ENCODE data around the gene WDR45B. TPM values are rescaled to one million over a fixed set of nuclear protein-coding genes. Genes with fewer than 3 reads are reported as not detected.

WDR45B gene
- total RNA-seq, 4 donors from 2014 or later, result 57.3 to 81.4 (median 74.4) TPM

- Histone ChIP-seq H3K9me3 (no peaks in the 10 kb centered on the region), H3K4me3 (no peak overlapping the region), H3K27ac (replicated peaks in 1 of 4) (no peak overlapping the region), H3K36me3 (peaks cover 0 to 8% (median 0%) of the 10 kb centered on the region in 4 donors), H3K27me3 (no peaks in the 10 kb centered on the region), H3K4me1 (peaks cover 16 to 28% (median 25%) of the 10 kb centered on the region in 4 donors)
- WGBS, result 74% methylated on average over 10 of the region's 10 CpGs
- intact Hi-C loops (cut with DNase I), result loop anchor here (5.0 kb wide), 1 partner anchor 102 kb away; the partner anchor contains the start of gene TBCD
- DNase-seq (ENCODE audit: extremely low spot score), result no peak
- no peak for TF ChIP-seq EP300 (IDR thresholded peaks at IDR 0.05)
- no peak for TF ChIP-seq POLR2AphosphoS5 (IDR thresholded peaks at IDR 0.05)
- TF ChIP-seq CTCF (IDR thresholded peaks at IDR 0.05), result no peak
- TF ChIP-seq POLR2A (IDR thresholded peaks at IDR 0.05; ENCODE audit: low read depth), result no peak
Measured at GRCh38 chr17:82650723-82651122, 2.5 kb upstream of the WDR45B start.

DNA sequence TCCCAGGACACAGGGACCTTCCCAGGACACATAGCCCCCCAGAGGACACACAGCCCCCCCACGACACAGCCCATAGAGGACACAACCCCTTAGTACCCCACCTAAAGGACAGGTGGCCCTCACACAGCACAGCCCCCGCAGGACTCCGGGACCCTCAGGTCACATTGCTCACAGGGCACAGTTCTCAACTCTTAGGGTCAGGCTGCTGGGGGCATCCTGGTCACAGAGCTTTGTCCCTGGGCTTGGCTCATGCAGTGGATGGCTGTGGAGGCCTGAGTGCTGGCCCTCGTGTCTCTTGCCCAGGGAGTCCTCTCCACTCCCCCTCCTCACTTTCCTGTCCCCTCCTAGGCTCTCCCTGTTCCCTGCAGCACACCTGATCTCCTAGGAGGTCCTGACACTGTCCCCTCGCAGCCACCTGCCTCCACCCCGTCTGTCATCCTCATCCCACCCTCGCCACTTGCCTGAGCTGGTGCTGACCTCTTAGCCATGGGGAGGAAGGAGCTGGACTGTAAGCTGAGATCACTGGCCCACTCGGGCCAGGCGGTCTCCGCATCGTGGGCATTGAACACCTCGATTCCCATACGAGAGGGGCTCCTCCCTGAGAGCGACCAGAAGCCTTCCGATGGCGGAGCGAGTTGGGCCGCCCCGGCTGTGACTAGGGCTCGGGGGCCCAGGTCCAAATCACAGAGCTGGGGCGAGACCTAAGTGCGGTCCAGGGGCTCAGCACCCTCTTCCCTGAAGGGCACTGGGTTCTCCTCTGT, 1.4 kb upstream of the WDR45B start:
- DNase-seq (ENCODE audit: extremely low spot score), result no peak
- Histone ChIP-seq H3K27me3 (no peaks in the 10 kb centered on the region), H3K4me3 (no peak overlapping the region), H3K4me1 (peaks cover 25 to 39% (median 32%) of the 10 kb centered on the region in 4 donors), H3K27ac (replicated peaks in 1 of 4) (peak overlapping the region in 3 of 4 donors; percentile 98 to 99 (median 98)), H3K9me3 (no peaks in the 10 kb centered on the region), H3K36me3 (peaks cover 0 to 2% (median 0%) of the 10 kb centered on the region in 4 donors)
- intact Hi-C loops (cut with DNase I), result loop anchor here (5.0 kb wide), 2 partner anchors 57 to 103 kb away; partner anchors contain the start of gene TBCD
- TF ChIP-seq POLR2A (IDR thresholded peaks at IDR 0.05; ENCODE audit: low read depth), result no peak
- TF ChIP-seq POLR2AphosphoS5 (IDR thresholded peaks at IDR 0.05), result no peak
- TF ChIP-seq CTCF (IDR thresholded peaks at IDR 0.05), result no peak
- TF ChIP-seq EP300 (IDR thresholded peaks at IDR 0.05), result no peak
- 86% methylated on average over 19 of the region's 22 CpGs for WGBS

- Histone ChIP-seq H3K27ac (replicated peaks in 1 of 4) (peak overlapping the region; percentile 79 to 99 (median 98)), H3K36me3 (peaks cover 0 to 10% (median 6%) of the 10 kb centered on the region in 4 donors), H3K4me1 (peaks cover 25 to 40% (median 32%) of the 10 kb centered on the region in 4 donors), H3K4me3 (peak overlapping the region; percentile 51 to 93 (median 57)), H3K9me3 (no peaks in the 10 kb centered on the region), H3K27me3 (no peaks in the 10 kb centered on the region)
- TF ChIP-seq POLR2AphosphoS5 (IDR thresholded peaks at IDR 0.05) (no peak), CTCF (IDR thresholded peaks at IDR 0.05) (no peak), POLR2A (IDR thresholded peaks at IDR 0.05; ENCODE audit: low read depth) (no peak), EP300 (IDR thresholded peaks at IDR 0.05) (no peak)
- 4% methylated on average over 16 of the region's 37 CpGs for WGBS
- no peak for DNase-seq (ENCODE audit: extremely low spot score)
- intact Hi-C loops (cut with DNase I), result loop anchor here (5.0 kb wide), 1 partner anchor 57 kb away; no protein-coding TSS in a partner anchor
Measured at GRCh38 chr17:82648742-82649331, 593 bp upstream of the WDR45B start.

DNA sequence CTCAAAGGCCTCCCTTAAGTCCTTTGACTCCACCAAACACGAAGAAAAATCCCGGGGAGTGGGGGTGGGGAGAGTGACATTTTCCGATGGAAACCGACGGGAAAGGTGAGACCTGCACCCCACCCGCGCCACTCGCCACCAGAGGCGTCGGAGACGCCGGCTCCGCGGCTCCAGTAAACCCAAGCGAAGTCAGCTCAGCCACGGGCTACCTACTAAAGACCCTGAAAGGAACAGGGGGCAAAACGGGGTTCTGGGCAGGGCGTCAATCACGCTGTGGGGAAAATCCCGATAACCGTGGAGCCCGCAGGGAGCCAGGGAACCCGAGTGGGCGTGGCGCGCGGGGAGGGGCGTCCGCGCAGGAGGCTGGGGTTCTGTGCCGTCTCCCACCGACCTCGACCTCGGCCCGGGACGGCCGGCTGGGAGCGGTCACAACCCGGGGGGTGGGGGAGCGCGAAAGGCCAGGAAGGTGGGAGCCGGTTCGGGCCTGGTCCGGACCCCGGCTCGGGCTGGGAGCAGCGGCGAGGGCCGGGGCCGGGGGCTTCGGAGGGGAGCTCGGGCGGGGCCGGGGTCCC, 565 bp downstream of the WDR45B start:
- Histone ChIP-seq H3K4me3 (peak overlapping the region; percentile 77 to 98 (median 95)), H3K9me3 (no peaks in the 10 kb centered on the region), H3K36me3 (peaks cover 6 to 22% (median 18%) of the 10 kb centered on the region in 4 donors), H3K4me1 (peaks cover 25 to 40% (median 32%) of the 10 kb centered on the region in 4 donors), H3K27me3 (no peaks in the 10 kb centered on the region), H3K27ac (replicated peaks in 1 of 4) (peak overlapping the region; percentile 98 to 99 (median 98))
- under 1% methylated on average over 38 of the region's 54 CpGs for WGBS
- no peak for DNase-seq (ENCODE audit: extremely low spot score)
- intact Hi-C loops (cut with DNase I), result loop anchor here (5.0 kb wide), 1 partner anchor 55 kb away; no protein-coding TSS in a partner anchor
- peak in 1 of 3 experiments; percentile 17 for TF ChIP-seq CTCF (IDR thresholded peaks at IDR 0.05)
- no peak for TF ChIP-seq POLR2AphosphoS5 (IDR thresholded peaks at IDR 0.05)

Data from esophagus muscularis mucosa (tissue), 4 donors.